Heart right ventricle (tissue), 16 donors: ENCODE data around the gene CBARP. TPM values are rescaled to one million over a fixed set of nuclear protein-coding genes. Genes with fewer than 3 reads are reported as not detected.

ENCODE experiments used
- ATAC-seq, 8 donors: fragments of 200-7000 bp; cut with Tn5 transposase; one replicate each; pipeline ENCODE4 v1.9.1; 2020; ENCODE audit warnings: mild to moderate bottlenecking in 8 of 8, moderate library complexity in 8 of 8, moderate number of reproducible peaks in 1 of 8
- DNase-seq, 2 donors: peaks; one replicate each; pipeline ENCODE4 v3.0.0-alpha.2; 2020
- H3K27ac ChIP-seq, 10 donors: fragments of 200-600 bp; sonication (generic) in 2 of 10; one replicate each; pipeline versions ENCODE4 v1.5.0 to v1.8.0; 2020 to 2022; ENCODE audit warnings: mild to moderate bottlenecking in 3 of 10
- H3K27me3 ChIP-seq, 7 donors: fragments of 200-600 bp; one replicate each; pipeline ENCODE4 v1.8.0; 2021 to 2022; ENCODE audit warnings: mild to moderate bottlenecking in 2 of 7
- H3K36me3 ChIP-seq, 9 donors: fragments of 200-600 bp; sonication (generic) in 1 of 9; one replicate each; pipeline versions ENCODE4 v1.5.0 to v1.8.0; 2020 to 2022; ENCODE audit warnings: mild to moderate bottlenecking in 2 of 9
- H3K4me1 ChIP-seq, 9 donors: fragments of 200-600 bp; sonication (generic) in 1 of 9; one replicate each; pipeline versions ENCODE4 v1.5.0 to v1.8.0; 2020 to 2022; ENCODE audit warnings: mild to moderate bottlenecking in 4 of 9
- H3K4me3 ChIP-seq, 10 donors: fragments of 200-600 bp; sonication (generic) in 2 of 10; one replicate each; pipeline versions ENCODE4 v1.5.0 to v1.8.0; 2020 to 2022; ENCODE audit warnings: mild to moderate bottlenecking in 7 of 10, moderate library complexity in 2 of 10
- H3K9me3 ChIP-seq, 11 donors: fragments of 200-600 bp in 10 of 11; sonication (generic) in 2 of 11; one replicate each; pipeline versions ENCODE4 v1.5.0 to v1.8.0; 2013 to 2022; ENCODE audit warnings: mild to moderate bottlenecking in 2 of 11, control low read depth in 1 of 11, moderate library complexity in 1 of 11
- WGBS, 2 donors: extraction: QIAGEN DNeasy Blood & Tissue Kit; methylation state at CpG; one replicate each; pipeline ENCODE4 v1.1.7; 2013; ENCODE audit warnings: inconsistent platforms in 1 of 2; 5-methylcytosine and 5-hydroxymethylcytosine counted together
- intact Hi-C, 10 donors: fragments of 100-400 bp; cut with DNase I; formaldehyde crosslinking; loops; one replicate each; pipeline versions ENCODE4 v1.11.1 to v1.14.2; 2022
- polyA plus RNA-seq, 2 donors: library from polyadenylated mRNA; stranded (reverse); fragments of 200-250 nt; gene quantifications; one replicate each; pipeline ENCODE4 v1.2.3, GENCODE V29; 2013
- total RNA-seq, 10 donors: library from RNA; stranded (reverse); fragmentation: NEBNext Ultra II Directional in 3 of 10; extraction: Animal tissue kit (Norgen Biotek cat#: 25700) in 3 of 10; gene quantifications; one replicate each; pipeline versions ENCODE4 v1.2.1 to v1.2.4, GENCODE V29; 2021 to 2023
- TF ChIP-seq, protein P1 (sequence below), 9 donors: fragments of 200-600 bp; sonication (generic) in 2 of 9; IDR thresholded peaks; one replicate each; pipeline versions ENCODE4 v1.5.0 to v1.8.0; 2021 to 2022; ENCODE audit warnings: antibody characterized with exemption in 9 of 9, mild to moderate bottlenecking in 5 of 9, moderate library complexity in 1 of 9
- donor health status: Arrhythmogenic right ventricular cardiomyopathy.
- donor health status: ischemic (EF 13 %, LVEDD 7.1; RV severe dilation, severe dysfunction).
- donor health status: healthy with polysubstance abuse.
- donor health status: DM: no; HTN: yes; CAD: no.
- donor health status: DM: no; HTN: no; CAD: no.
- donor health status: ischemic (EF 25% LVEDD 6.9; RV normal size, moderate dysfunction).
- donor health status: ischemic (EF 25% LVEDD 5.7; RV mildly dilated, moderate dysfunction).
- donor health status: healthy.
- donor health status: DM: yes; HTN: yes; CAD: no.
- donor health status: Ischemic cardiomyopathy.
- donor health status: ischemic (EF 35%, LVEDD 5.7; RV mildly dilated, moderate dysfunction).
- donor health status: nonischemic (EF 11% LVEDD 7.7; RV severe dilation, severe dysfunction).
- donor health status: DM: yes; HTN: yes; CAD: no.
- donor health status: PGD.
- donor health status: ischemic (EF 29% LVEDD 5.4; RV normal size, mild dysfunction).
- donor health status: nonischemic (EF 23%, LVEDD 6.1; RV moderate dilation, normal function).

The CBARP gene
- total and polyA plus RNA-seq, 12 donors, result 0.73 to 2.2 (median 1.3) TPM

DNA sequence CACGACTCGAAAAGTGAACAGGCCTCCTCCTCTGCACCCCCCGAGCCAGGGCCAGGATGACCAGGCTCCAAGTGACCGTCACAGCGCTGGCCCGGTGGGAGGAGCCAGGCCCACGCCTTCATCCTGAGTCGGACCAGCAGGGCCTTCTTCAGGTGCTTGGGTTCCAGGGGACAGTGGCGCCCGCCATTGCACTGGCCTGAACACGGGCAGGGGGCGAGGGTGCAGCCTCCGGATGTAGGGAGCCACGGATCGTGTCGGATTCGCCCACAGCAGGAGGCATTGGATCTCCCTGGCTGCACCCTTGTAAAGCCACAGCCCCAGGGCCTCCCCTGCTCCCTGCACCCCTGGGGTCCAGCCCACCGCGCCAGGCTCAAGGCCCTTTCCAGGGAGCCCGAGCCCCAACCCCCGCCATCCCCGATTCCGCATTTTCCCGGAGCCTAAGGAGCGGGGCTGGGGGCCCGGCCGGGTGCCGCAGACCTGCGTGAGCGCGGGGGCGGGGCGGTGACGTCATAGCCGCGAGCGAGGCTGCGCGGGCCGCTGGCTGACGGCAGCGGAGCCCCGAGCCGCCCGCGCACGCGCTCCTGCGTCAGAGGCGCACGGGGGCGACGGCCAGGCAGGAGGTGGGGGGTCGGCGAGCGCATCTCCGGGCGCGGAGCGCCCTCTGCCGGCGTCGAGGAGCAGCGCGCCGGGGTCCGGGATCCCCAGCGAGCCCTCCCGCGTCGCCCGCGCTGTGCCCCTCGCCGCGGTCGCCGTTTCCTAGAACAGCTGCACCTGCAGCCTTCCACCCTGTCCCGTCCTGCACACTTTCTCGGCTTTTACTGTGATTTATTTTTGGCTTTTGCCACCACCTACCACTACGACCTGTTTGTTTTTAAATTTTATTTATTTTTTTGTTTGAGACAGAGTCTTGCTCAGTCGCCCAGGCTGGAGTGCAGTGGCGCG is 2.3 kb upstream of the CBARP start:
- Histone ChIP-seq H3K27ac (peak overlapping the region; percentile 68 to 100 (median 98)), H3K4me3 (peak overlapping the region in 9 of 10 donors; percentile 39 to 93 (median 88)), H3K36me3 (peaks cover 0 to 8% (median 0%) of the 10 kb centered on the region in 9 donors), H3K9me3 (no peaks in the 10 kb centered on the region), H3K4me1 (peaks cover 33 to 70% (median 61%) of the 10 kb centered on the region in 9 donors), H3K27me3 (peaks cover 0 to 24% (median 0%) of the 10 kb centered on the region in 7 donors)
- DNase-seq, result peak; percentile 85 to 92
- ATAC-seq, result peak; percentile 18 to 65 (median 40)
- WGBS, 2 donors, result 10 to 13% methylated on average over 69 to 84 of the region's 84 CpGs
- TF ChIP-seq, protein P1, sequence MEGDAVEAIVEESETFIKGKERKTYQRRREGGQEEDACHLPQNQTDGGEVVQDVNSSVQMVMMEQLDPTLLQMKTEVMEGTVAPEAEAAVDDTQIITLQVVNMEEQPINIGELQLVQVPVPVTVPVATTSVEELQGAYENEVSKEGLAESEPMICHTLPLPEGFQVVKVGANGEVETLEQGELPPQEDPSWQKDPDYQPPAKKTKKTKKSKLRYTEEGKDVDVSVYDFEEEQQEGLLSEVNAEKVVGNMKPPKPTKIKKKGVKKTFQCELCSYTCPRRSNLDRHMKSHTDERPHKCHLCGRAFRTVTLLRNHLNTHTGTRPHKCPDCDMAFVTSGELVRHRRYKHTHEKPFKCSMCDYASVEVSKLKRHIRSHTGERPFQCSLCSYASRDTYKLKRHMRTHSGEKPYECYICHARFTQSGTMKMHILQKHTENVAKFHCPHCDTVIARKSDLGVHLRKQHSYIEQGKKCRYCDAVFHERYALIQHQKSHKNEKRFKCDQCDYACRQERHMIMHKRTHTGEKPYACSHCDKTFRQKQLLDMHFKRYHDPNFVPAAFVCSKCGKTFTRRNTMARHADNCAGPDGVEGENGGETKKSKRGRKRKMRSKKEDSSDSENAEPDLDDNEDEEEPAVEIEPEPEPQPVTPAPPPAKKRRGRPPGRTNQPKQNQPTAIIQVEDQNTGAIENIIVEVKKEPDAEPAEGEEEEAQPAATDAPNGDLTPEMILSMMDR (IDR thresholded peaks at IDR 0.05), result peak; percentile 83 to 98 (median 92)
- intact Hi-C loops, result loop anchor here in 6 of 10 donors (1.0 to 10.0 kb wide), 5 partner anchors 19 to 315 kb away; partner anchors contain the start of genes ARID3A (in 3 of the 6) and GPX4 (in 1 of the 6)

DNA sequence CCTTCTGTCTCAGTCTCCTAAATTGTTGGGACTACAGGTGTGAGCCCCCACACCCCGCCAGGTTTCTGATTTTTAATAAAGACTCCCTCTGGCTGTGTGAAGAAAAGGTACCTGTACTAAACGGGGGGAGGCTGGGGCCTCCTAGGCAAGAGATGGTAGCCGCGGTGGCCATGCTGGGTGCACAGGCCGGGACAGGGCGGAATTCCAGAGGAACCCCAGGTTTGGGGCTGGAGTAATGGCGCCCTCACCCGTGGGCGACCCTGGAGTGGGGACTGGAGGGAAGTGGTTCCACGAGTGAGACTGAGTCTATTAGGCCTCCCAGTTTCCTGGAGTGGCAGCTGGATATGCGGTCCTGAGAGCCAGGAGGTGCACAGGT is 1.6 kb upstream of the CBARP start:
- Histone ChIP-seq H3K27ac (peak overlapping the region in 9 of 10 donors; percentile 76 to 100 (median 99)), H3K36me3 (peaks cover 0 to 13% (median 0%) of the 10 kb centered on the region in 9 donors), H3K9me3 (no peaks in the 10 kb centered on the region), H3K4me3 (peak overlapping the region in 1 of 10 donors; percentile 81), H3K27me3 (peaks cover 0 to 24% (median 0%) of the 10 kb centered on the region in 7 donors), H3K4me1 (peaks cover 30 to 63% (median 54%) of the 10 kb centered on the region in 9 donors)
- 82 to 84% methylated on average over 11 of the region's 11 CpGs for WGBS, 2 donors
- intact Hi-C loops, result loop anchor here in 2 of 10 donors (2.0 to 10.0 kb wide), 2 partner anchors 19 to 315 kb away; partner anchors contain the start of gene ARID3A (in 1 of the 2)
- TF ChIP-seq, protein P1 (IDR thresholded peaks at IDR 0.05), result no peak
- ATAC-seq (no peak), DNase-seq (no peak)

DNA sequence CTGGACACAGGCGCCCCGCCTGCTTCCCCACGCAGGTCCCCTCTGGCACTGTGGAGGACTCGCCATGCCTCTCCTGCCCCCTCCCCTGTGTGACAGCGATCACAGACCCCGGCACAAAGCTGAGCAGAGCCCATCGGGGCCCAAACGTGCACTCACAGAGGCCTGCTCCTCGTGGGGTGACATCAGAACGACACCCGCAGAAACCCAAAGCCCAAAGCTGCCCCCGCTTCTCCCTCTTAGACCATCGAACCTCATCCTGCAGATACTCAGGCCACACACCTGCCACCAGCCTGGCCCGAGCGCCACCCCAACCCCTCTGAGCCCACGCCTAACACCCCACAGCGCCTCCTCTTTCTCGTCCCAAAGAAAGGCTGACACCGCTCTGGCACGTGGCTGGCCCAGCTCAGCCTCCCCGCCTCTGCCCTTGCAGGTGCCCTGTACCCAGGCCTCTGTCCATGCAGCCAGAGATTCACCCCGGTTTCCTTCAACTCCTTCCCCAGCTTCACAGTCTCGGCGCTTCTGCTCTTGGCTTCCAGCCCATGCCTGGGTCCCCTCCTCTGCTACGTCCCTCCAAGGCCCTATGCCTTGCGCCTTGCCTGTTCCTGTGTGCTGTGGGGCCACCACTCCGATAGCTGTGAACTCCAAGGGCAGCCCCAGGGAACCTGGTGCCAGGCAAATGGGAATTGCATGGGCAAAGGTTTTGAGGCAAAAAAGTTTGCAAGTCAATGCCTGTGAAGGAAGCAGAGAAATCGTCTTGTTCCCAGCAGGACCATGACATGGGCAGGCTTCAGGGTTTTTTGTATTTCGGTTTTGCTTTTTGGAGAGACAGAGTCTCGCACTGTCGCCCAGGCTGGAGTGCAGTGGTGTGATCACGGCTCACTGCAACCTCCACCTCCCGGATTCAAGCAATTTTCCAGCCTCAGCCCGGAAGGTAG is 831 bp upstream of the CBARP start:
- intact Hi-C loops, result loop anchor here in 2 of 10 donors (2.0 to 10.0 kb wide), 2 partner anchors 18 to 314 kb away; partner anchors contain the start of gene ARID3A (in 1 of the 2)
- Histone ChIP-seq H3K4me3 (peak overlapping the region in 9 of 10 donors; percentile 20 to 60 (median 42)), H3K4me1 (peaks cover 24 to 59% (median 47%) of the 10 kb centered on the region in 9 donors), H3K27me3 (peaks cover 0 to 24% (median 0%) of the 10 kb centered on the region in 7 donors), H3K9me3 (no peaks in the 10 kb centered on the region), H3K27ac (peak overlapping the region in 9 of 10 donors; percentile 1 to 100 (median 99)), H3K36me3 (peaks cover 0 to 9% (median 0%) of the 10 kb centered on the region in 9 donors)
- no peak for ATAC-seq
- TF ChIP-seq, protein P1 (IDR thresholded peaks at IDR 0.05), result no peak
- 61 to 66% methylated on average over 34 of the region's 34 CpGs for WGBS, 2 donors
- no peak for DNase-seq
